GM19193 (cell line): ENCODE data around the gene NRARP.

ENCODE experiments used
- POLR2A ChIP-seq: IDR thresholded peaks from 4 replicates; pipeline ENCODE4 v1.6.1; 2011; ENCODE audit not compliant: insufficient read depth, insufficient read length; ENCODE audit errors: extremely low read depth

The NRARP gene, protein sequence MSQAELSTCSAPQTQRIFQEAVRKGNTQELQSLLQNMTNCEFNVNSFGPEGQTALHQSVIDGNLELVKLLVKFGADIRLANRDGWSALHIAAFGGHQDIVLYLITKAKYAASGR

DNA sequence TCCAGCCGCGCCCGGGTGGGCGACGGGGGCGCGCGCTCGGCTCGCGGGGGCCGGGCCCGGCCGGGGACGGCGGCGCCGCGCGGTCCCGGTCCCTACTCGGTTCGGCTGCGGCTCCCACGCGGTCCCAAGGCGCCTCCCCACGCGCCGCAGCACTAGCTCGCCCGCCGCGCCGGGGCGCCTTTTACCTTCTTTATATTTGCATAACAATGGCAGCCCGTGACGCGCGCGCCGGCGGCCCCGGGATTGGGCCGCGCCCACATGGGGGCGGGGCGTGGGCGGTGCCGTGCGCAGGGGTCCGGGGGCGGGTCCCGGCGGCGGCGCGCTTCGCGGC is at the start of gene NRARP:
TSS of gene NRARP (minus strand) at position 154 of the 331 bp plus-strand sequence. CDS start 343 bp downstream, outside the sequence.
- peak; percentile 86 for TF ChIP-seq POLR2A

DNA sequence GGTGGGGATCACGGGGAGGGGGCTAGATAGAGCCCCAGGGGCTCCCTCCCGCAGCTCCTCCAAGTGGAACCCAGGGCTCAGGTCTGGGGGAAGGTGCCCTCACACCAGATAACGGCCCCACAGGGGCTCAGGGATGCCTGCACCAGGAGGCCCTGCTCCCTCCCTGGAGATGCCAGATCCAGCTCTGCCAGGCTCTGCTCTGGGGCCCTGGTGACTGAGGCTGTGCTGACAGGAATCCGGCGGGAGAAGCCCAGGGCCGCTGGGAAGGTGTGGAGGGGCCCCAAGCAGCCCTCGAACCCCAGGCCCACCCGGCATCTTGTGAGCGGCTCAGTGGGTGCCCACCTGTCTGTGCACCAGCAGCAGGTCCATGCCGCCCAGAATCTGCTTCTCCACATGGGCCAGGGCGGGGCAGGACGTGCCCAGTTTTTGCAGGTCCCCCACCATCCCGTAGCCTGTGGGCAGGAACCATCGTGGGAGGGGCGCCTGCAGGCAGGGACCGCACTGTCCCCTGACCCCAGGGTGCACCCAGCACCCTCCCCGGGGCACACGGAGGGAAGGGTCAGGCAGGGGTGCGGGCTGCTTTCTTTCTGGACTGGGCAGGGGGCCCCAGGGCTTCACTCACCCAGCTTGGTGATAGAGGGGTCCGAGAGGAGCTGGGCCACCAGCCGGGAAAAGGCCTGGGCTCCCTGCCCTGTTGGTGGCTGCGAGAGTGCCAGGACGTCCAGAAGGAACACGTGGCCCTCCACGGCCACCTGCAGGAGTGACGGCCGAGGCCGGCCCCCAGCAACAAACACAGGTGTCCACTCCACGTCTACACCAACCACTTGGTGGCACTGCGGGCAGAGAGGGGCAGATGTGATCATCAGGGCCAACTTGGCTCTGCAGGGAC is 48.9 kb upstream of the NRARP start:
- TF ChIP-seq POLR2A: no peak

DNA sequence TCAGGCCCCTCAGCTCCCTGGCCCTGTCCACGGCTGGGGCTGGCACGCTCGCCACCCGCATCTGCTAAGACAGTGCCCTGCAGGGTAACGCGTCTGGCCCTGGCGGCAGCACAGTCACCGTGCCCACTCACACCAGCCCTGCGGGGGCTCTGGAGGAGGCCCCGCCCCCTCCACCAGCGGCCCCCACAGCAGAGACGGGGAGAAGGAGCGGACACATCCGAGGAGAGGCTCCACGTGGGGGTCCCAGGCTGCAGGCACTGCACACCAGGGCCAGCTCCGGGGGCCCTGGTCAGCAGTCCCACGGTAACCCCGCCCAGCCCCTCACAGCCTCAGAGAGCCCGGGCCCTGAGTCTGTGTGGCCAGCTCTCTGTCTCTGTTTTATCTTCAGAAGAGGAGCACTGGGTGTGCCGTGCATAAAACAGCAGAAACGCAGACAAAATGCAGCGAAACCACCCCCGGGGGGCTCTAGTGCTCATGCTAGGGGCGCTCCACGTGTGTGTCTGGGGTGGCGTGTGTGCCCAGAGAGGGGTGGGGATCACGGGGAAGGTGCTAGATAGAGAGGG is 47.5 kb upstream of the NRARP start:
- no peak for TF ChIP-seq POLR2A

DNA sequence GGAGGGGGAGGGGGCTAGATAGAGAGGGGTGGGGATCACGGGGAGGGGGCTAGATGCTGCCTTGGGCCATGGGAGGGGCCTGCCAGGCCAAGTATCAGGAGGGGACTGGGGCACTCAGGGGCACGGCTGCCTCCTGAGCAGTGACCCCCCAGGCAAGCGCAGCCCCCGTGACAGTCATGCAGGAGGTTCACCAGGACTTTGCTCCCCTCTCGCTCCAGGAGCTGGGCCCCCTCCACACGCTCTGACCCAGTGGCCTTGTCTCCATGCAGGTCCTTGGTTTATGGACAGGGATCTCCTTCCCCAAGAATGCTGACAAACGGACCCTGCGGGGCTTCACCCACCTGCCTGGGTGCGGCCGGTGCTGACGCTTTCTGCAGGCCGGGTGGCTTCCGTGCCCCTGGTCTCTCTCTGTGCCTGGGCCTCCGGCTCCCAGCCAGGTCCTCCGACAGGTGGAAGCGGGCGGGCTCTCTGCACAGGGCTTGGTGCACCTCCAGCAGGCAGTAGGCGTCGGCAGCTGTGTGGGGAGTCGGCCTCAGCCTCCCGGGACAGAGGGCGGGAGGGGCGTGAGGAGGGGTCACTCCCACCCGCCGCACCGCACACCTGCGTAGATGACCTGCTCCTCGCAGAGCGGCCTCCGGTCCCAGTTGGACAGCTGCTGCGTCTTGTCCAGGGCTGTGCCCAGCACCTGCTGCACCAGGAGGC is 46.8 kb upstream of the NRARP start:
- TF ChIP-seq POLR2A: no peak

DNA sequence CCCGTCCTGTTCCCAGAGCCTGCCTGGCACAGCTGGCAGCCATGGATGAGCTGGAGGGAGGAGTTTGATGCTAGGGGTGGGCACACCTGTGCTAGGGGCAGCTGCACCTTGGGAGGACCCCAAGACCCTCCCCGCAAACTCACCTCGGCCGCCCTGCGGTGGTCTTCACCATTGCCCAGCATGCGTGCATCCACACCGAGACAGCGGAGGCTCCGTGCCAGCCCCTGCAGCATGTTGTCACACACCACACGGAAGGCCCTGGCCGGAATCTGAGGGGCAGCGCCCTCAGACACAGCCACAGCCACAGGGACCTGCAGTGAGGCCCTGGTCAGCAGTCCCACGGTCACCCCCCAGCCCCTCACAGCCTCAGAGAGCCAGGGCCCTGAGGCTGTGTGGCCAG is 45.9 kb upstream of the NRARP start:
- TF ChIP-seq POLR2A: no peak

DNA sequence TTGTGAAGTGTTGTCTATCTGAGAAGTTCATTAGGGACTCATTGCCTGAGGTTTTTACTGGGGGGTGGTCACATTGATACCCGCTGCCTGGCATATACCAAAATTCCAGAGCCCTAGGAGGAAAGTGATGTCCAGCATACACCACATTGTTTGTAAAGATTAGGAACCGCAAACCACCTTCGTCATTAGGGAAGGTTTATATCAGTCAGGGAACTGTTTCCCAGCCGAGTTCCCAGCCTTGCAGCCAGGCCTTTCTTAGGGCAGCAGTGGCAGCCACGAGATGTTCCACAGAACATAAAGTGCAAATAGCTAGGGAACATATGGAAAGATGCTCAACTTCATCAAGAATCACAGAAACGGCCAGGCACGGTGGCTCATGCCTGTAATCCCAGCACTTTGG is 40.4 kb upstream of the NRARP start:
- TF ChIP-seq POLR2A: no peak

DNA sequence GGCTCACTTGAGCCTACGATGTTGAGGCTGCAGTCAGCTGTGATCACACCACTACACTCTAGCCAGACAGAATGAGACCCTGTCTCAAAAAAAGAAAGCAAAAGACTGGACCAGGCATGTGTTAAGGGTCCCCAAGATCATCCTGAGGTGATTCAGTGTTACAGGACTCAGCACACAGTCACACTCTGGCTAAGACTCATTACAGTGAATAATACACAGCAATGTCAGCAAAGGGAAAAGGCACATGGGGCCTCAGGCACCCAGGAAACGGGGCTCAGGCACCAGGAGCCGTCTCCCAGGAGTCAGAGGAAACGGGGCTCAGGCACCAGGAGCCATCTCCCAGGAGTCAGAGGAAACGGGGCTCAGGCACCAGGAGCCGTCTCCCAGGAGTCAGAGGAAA is 39.2 kb upstream of the NRARP start:
- TF ChIP-seq POLR2A: no peak

DNA sequence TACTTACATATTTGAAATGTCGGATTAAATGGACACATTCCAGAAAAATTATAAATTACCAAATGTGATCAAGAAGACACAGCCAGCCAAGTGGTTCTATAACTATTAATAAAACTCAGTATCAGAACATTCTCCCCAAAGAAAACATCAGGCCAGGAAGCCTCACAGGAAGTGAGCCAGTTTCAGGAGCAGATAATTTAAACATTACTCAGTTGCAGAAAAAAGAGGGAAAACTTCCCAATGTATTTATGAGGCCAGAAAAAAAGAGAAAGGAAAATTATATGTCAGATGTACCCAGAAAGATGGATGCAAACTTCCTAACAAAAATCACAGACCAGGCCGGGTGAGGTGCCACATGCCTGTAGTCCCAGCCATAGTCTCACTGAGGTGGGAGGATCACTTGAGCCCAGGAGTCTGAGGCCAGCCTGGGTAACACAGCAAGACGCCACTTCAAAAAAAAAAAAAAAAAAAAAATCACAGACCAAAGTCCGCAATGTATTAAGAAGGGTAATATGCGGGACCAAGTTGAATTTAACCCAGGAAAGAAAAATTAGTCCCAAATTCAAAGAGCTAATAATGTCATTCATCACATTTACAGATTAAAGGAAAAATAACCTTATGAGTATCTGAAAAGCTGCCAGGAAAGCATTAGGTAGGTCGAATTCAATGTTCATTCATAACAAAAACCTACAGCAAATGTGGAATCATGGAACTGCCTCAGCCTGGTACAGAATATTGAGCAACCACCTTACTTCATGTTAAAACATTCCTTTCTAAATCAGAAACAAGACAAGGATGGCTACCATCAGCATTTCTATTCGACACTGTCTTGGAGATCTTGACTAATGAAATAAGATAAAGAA is 37.2 kb upstream of the NRARP start:
- TF ChIP-seq POLR2A: no peak

DNA sequence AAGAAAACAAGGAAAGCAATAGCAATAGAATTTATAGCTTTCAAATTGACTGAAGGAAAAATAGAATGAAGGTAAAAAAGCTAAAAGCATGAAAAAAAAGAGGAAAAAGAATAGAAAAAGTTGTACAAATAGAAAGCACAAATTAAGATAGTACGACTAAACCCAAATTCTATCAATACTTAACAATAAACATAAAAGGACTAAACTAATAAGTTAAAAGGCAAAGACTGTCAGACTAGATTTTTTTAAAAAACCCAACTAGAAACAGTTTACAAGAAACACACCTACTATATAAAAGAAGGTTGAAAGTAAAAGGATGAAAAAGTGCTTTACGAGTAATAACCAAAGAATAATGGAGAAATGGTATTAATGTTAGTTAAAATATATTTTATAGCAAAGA is 34.7 kb upstream of the NRARP start:
- TF ChIP-seq POLR2A: no peak

DNA sequence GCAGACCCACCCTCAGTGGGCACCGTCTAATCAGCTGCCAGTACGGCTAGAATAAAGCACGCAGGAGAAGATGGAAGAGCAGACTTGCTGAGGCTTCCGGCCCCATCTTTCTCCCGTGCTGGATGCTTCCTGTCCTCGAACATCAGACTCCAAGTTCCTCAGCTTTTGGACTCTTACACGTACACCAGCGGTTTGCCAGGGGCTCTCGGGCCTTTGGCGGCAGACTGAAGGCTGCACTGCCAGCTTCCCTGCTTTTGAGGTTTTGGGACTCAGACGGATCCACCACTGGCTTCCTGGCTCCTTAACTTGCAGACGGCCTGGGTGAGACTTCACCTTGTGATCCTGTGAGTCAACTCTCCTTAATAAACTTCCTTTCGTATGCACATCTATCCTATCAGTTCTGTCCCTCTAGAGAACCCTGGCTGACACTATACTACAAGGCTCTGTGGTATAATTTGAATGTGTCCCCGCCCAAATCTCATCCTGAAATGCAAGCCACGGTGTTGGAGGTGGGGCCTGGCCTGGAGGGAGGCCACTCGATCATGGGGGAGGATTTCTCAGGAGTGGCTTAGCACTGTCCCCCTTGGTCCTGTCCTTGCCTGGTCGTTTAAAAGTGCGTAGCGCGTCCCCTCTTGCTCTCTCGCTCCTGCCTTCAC is 31.1 kb upstream of the NRARP start:
- no peak for TF ChIP-seq POLR2A

DNA sequence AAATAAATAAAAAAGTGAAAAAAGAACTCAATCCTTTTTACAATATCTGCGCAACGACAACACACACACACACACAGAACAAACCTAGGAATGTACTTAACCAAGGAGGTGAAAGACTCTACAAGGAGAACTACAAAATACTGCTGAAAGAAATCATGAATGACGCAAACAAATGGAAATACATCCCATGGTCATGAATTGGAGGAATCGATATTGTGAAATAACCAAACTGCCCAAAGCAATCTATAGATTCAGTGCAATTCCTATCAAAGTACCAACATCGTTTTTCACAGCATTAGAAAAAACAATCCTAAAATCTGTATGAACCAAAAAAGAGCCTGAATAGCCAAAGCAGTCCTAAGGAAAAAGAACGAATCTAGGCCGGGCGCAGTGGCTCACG is 29.9 kb upstream of the NRARP start:
- TF ChIP-seq POLR2A: no peak

DNA sequence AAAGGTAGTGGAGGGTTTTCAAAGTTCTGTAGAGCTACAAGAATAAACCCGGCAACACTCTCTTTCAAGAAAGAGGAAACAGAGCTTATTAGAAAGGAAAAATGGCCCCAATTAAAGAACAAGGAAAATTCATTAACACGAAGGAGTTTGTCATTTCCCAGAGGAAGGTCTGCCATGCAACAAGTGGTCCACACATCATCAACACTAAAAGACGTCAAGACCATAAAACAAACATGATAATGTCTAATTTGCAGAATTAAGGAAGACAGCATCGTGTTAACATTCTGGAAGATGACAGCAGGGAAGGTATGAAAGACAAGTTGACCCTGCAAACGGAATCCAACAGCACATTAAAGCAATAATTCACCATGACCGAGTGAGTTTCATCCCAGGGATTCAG is 28.6 kb upstream of the NRARP start:
- no peak for TF ChIP-seq POLR2A

DNA sequence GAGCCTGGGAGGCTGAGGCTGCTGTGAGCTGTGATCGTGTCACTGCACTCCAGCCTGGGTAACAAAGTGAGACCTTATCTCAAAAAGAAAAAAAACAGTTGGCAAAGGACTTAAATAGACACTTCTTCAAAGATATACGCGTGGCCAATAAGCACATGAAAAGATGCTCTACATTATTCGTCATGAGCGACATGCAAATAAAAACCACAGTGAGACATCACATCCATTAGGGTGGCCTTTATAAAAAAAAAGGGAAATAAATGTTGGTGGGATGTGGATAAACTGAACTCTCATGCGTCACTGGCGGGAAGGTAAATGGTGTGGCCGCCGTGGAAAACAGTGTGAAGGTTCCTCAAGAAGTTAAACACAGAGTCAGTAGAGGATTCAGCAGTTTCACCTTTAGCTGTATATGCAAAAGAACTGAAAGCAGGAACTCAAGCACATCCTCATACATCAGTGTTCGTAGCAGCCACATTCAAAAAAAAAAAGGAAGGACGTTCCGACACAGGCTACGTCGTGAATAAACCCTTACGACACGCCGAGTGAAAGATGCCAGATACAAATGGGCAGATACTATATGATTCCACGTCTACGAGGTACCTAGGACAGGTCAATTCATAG is 24.5 kb upstream of the NRARP start:
- no peak for TF ChIP-seq POLR2A

DNA sequence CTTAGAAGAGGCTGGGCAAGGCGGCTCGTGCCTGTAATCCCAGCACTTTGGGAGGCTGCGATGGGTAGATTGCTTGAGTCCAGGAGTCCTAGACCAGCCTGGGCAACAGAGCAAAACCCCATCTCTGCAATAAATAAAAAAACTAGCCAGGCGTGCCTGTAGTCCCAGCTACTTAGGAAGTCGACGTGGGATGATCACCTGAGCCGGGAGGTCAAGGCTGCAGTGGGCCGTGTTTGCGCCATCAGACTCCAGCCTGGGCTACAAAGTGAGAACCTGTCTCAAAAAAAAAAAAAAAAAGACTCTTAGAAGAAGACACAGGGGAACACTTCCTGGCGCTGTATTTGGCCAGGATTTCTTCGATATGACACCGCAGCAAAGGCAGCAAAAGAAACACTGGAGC is 23.7 kb upstream of the NRARP start:
- TF ChIP-seq POLR2A: no peak
